Activated CD8-positive, alpha-beta memory T cell treated with anti-CD3 and anti-CD28 coated beads, Interleukin-2, amount 50 U/mL, for 24 hours (primary cell): Measurements from ENCODE around the gene ARL15.

Experiments
- DNase-seq: peaks from one replicate; pipeline ENCODE4 v3.0.0-alpha.2; 2020; ENCODE audit errors: extremely low read depth

The ARL15 gene

GRCh38 chr5:54284586-54284985, 25.8 kb downstream of the ARL15 start:
- DNase-seq = no peak

- no peak for DNase-seq
Measured at GRCh38 chr5:54282876-54283275, 27.5 kb downstream of the ARL15 start.

- DNase-seq = no peak
Measured at GRCh38 chr5:54281960-54282692, 28.2 kb downstream of the ARL15 start.

- no peak for DNase-seq
Measured at GRCh38 chr5:54279960-54280359, 30.4 kb downstream of the ARL15 start.

GRCh38 chr5:54278979-54279717, 31.2 kb downstream of the ARL15 start:
- DNase-seq = no peak

- no peak for DNase-seq
Measured at GRCh38 chr5:54278036-54278830, 32.1 kb downstream of the ARL15 start.

GRCh38 chr5:54276048-54276447, 34.3 kb downstream of the ARL15 start:
- DNase-seq = no peak

- DNase-seq = no peak
Measured at GRCh38 chr5:54275361-54275760, 35.0 kb downstream of the ARL15 start.

GRCh38 chr5:54274944-54275343, 35.4 kb downstream of the ARL15 start:
- no peak for DNase-seq

- DNase-seq = no peak
Measured at GRCh38 chr5:54273715-54274114, 36.7 kb downstream of the ARL15 start.

GRCh38 chr5:54272746-54273145, 37.6 kb downstream of the ARL15 start:
- no peak for DNase-seq

- no peak for DNase-seq
Measured at GRCh38 chr5:54270326-54270725, 40.0 kb downstream of the ARL15 start.

GRCh38 chr5:54264574-54264973, 45.8 kb downstream of the ARL15 start:
- no peak for DNase-seq

- no peak for DNase-seq
Measured at GRCh38 chr5:54263447-54263846, 46.9 kb downstream of the ARL15 start.

- no peak for DNase-seq
Measured at GRCh38 chr5:54261596-54261995, 48.8 kb downstream of the ARL15 start.

- no peak for DNase-seq
Measured at GRCh38 chr5:54259981-54260380, 50.4 kb downstream of the ARL15 start.

GRCh38 chr5:54259090-54259489, 51.3 kb downstream of the ARL15 start:
- no peak for DNase-seq

- no peak for DNase-seq
Measured at GRCh38 chr5:54257366-54258118, 52.8 kb downstream of the ARL15 start.

- DNase-seq = no peak
Measured at GRCh38 chr5:54254482-54255198, 55.7 kb downstream of the ARL15 start.

- DNase-seq = no peak
Measured at GRCh38 chr5:54251981-54252380, 58.4 kb downstream of the ARL15 start.
